GM12878 (cell line): ENCODE data around the gene NEK10. TPM values are rescaled to one million over a fixed set of nuclear protein-coding genes. Genes with fewer than 3 reads are reported as not detected.

Experiments used
- ATAC-seq: fragments of 200-7000 bp; cut with Tn5 transposase; 3 replicates; pipeline ENCODE4 v1.9.1; 2020; ENCODE audit warnings: mild to moderate bottlenecking, moderate library complexity
- BruUV-seq: library from RNA; stranded (reverse); fragments of 400-500 nt; replicated peaks from 2 replicates; lab custom pipeline; 2021; lab: Mats Ljungman, UMichigan
- CTCF ChIA-PET: fragments of 300-600 bp; sonication (Branson Sonifier 250); formaldehyde crosslinking; extraction: SDS; loops from one replicate; lab custom pipeline; 2021; ENCODE audit warnings: inconsistent platforms; lab: Yijun Ruan, JAX
- POLR2A ChIA-PET: fragments of 350-600 bp; formaldehyde crosslinking; extraction: SDS; loops from one replicate; lab custom pipeline; 2021; ENCODE audit warnings: inconsistent platforms; lab: Charles Lee
- RAD21 ChIA-PET: fragments of 300-600 bp; sonication (Branson Sonifier 250); formaldehyde crosslinking; loops from one replicate; lab custom pipeline; 2023; ENCODE audit warnings: antibody characterized with exemption; ENCODE audit not compliant: unreplicated experiment; lab: Charles Lee
- SMC1A ChIA-PET: fragments of 300-600 bp; sonication (Branson Sonifier 250); formaldehyde crosslinking; loops from one replicate; lab custom pipeline; 2023; ENCODE audit not compliant: unreplicated experiment, uncharacterized antibody; lab: Charles Lee
- DNase-seq: peaks from one replicate; pipeline ENCODE4 v3.0.0-alpha.2; 2011; ENCODE audit warnings: low read depth, low spot score
- FAIRE-seq: peaks from 3 replicates; lab custom pipeline; 2011; peaks lifted over from hg19 to GRCh38; lab: Jason Lieb, UNC
- H2AFZ ChIP-seq: 2 replicates; pipeline ENCODE4 v1.6.0; 2011; ENCODE audit warnings: low read depth, low read length, control low read depth; ENCODE audit not compliant: control insufficient read depth
- H3K27ac ChIP-seq: 2 replicates; pipeline ENCODE4 v1.5.1; 2011; ENCODE audit warnings: control low read depth; ENCODE audit not compliant: control insufficient read depth, insufficient read depth
- H3K27me3 ChIP-seq, 2 experiments: replicated peaks in 1 of 2; 2 replicates each; pipeline versions ENCODE4 v1.6.0 to v1.6.1; 2011; ENCODE audit warnings: low read length in 1 of 2; ENCODE audit not compliant: control insufficient read depth in 2 of 2, insufficient read depth in 2 of 2
- H3K36me3 ChIP-seq, 2 experiments: 2 replicates each; pipeline ENCODE4 v1.5.1; 2011; ENCODE audit warnings: low read length in 1 of 2; ENCODE audit not compliant: control insufficient read depth in 2 of 2, insufficient read depth in 2 of 2
- H3K4me1 ChIP-seq: 2 replicates; pipeline ENCODE4 v1.6.1; 2011; ENCODE audit warnings: mild to moderate bottlenecking, low read length, moderate library complexity, mixed read lengths; ENCODE audit not compliant: control insufficient read depth, insufficient read depth
- H3K4me2 ChIP-seq: 2 replicates; pipeline ENCODE4 v1.6.0; 2011; ENCODE audit warnings: control low read depth; ENCODE audit not compliant: control insufficient read depth, insufficient read depth
- H3K4me3 ChIP-seq: fragments of 200-600 bp; sonication (generic); 2 replicates; pipeline ENCODE4 v1.5.1; 2016
- H3K79me2 ChIP-seq: 2 replicates; pipeline ENCODE4 v1.6.0; 2011; ENCODE audit warnings: low read length; ENCODE audit not compliant: control insufficient read depth, insufficient read depth
- H3K9ac ChIP-seq: 2 replicates; pipeline ENCODE4 v1.8.0; 2011; ENCODE audit warnings: low read length, control low read depth, mixed read lengths; ENCODE audit not compliant: control insufficient read depth, insufficient read depth
- H3K9me3 ChIP-seq: replicated peaks from 3 replicates; pipeline ENCODE4 v1.5.1; 2011; ENCODE audit warnings: mild to moderate bottlenecking, low read length; ENCODE audit not compliant: control insufficient read depth, insufficient read depth
- H4K20me1 ChIP-seq: 2 replicates; pipeline ENCODE4 v1.6.0; 2011; ENCODE audit not compliant: control insufficient read depth, insufficient read depth
- BCL11A ChIP-seq: IDR thresholded peaks from 2 replicates; pipeline ENCODE4 v1.6.1; 2011; ENCODE audit warnings: low read depth, low read length
- BRCA1 ChIP-seq: IDR thresholded peaks from 2 replicates; pipeline ENCODE4 v1.6.1; 2011; ENCODE audit warnings: low read depth, low read length, improper control_type of control experiment
- CEBPB ChIP-seq, 2 experiments: fragments of 150-350 bp in 1 of 2; IDR thresholded peaks; 2 replicates each; pipeline ENCODE4 v1.6.1; 2012 to 2014; ENCODE audit warnings: low read depth in 2 of 2, low read length in 2 of 2, borderline replicate concordance in 1 of 2, inconsistent platforms in 1 of 2
- JUNB ChIP-seq: IDR thresholded peaks from 2 replicates; pipeline ENCODE4 v1.6.1; 2016; ENCODE audit warnings: antibody characterized with exemption, mild to moderate bottlenecking
- KDM1A ChIP-seq: fragments of 200-600 bp; sonication (generic); IDR thresholded peaks from 2 replicates; pipeline ENCODE4 v1.6.1; 2016; ENCODE audit warnings: borderline replicate concordance
- KLF5 ChIP-seq: fragments of 450-650 bp; IDR thresholded peaks from 2 replicates; pipeline ENCODE4 v1.6.1; 2014; ENCODE audit warnings: mild to moderate bottlenecking; ENCODE audit not compliant: partially characterized antibody
- MXI1 ChIP-seq: fragments of 150-350 bp; IDR thresholded peaks from 2 replicates; pipeline ENCODE4 v1.6.1; 2011; ENCODE audit warnings: low read depth, mild to moderate bottlenecking, inconsistent platforms, low read length, improper control_type of control experiment
- SIN3A ChIP-seq: IDR thresholded peaks from 2 replicates; pipeline ENCODE4 v1.6.1; 2012; ENCODE audit warnings: low read depth, low read length, improper control_type of control experiment
- SPI1 ChIP-seq: IDR thresholded peaks from 2 replicates; pipeline ENCODE4 v1.6.1; 2011; ENCODE audit warnings: low read depth, mild to moderate bottlenecking, low read length, moderate library complexity, borderline replicate concordance; ENCODE audit not compliant: insufficient read depth
- SUPT20H ChIP-seq: IDR thresholded peaks from 2 replicates; pipeline ENCODE4 v1.6.1; 2011; ENCODE audit warnings: low read depth, mild to moderate bottlenecking, low read length, moderate library complexity, borderline replicate concordance; ENCODE audit not compliant: control insufficient read depth
- WRNIP1 ChIP-seq: IDR thresholded peaks from 2 replicates; pipeline ENCODE4 v1.6.1; 2011; ENCODE audit warnings: low read depth, low read length, improper control_type of control experiment, borderline replicate concordance
- WGBS: methylation state at CpG from one replicate; pipeline ENCODE4 v1.1.6; 2016; ENCODE audit warnings: low lambda C conversion rate; ENCODE audit not compliant: insufficient replicate concordance, insufficient coverage; ENCODE audit errors: missing lambda C conversion rate; 5-methylcytosine and 5-hydroxymethylcytosine counted together
- in situ Hi-C: fragments of 300-500 bp; cut with MboI; formaldehyde crosslinking; loops from 9 replicates; pipeline ENCODE4 v1.14.3; 2018; ENCODE audit warnings: mixed read lengths
- intact Hi-C: fragments of 100-400 bp; cut with micrococcal nuclease; formaldehyde crosslinking; loops from one replicate; pipeline ENCODE4 v1.14.2; 2022; ENCODE audit not compliant: unreplicated experiment
- polyA plus RNA-seq, 11 experiments: library from polyadenylated mRNA; depleted of rRNA in 4 of 11; unstranded in 6 of 11; stranded (reverse) in 5 of 11; fragments of >200 nt; fragmentation: Nextera tagmentation in 4 of 11; fragmentation: Illumina TruSeq in 1 of 11; extraction: Ambion mirVana in 4 of 11; extraction: Trizol in 1 of 11; gene quantifications; 1 replicate in 1 of 11; 2 replicates in 10 of 11; pipeline versions ENCODE4 v1.2.1 to v1.2.3, GENCODE V29; 2011 to 2016; ENCODE audit warnings: inconsistent platforms in 2 of 11, missing spikeins in 2 of 11, low read depth in 1 of 11
- total RNA-seq, 4 experiments: library from RNA; depleted of rRNA in 3 of 4; stranded (reverse); fragments of >200 nt in 3 of 4; fragmentation: Illumina TruSeq in 1 of 4; extraction: Trizol in 1 of 4; gene quantifications; 2 replicates each; pipeline versions ENCODE4 v1.2.1 to v1.2.3, GENCODE V29; 2013 to 2021
- TF ChIP-seq, protein P1 (sequence below): fragments of 150-350 bp; IDR thresholded peaks from 2 replicates; pipeline ENCODE4 v1.6.1; 2016; ENCODE audit warnings: low read depth, low read length
- TF ChIP-seq, protein P2 (sequence below): IDR thresholded peaks from 2 replicates; pipeline ENCODE4 v1.6.1; 2012; ENCODE audit warnings: improper control_type of control experiment, low read depth, low read length; ENCODE audit not compliant: insufficient replicate concordance
- TF ChIP-seq, protein P3 (sequence below): IDR thresholded peaks from 2 replicates; pipeline ENCODE4 v1.6.1; 2012; ENCODE audit warnings: low read depth, low read length, improper control_type of control experiment

NEK10 gene
- total and polyA plus RNA-seq, 10 of the 15 experiments (the other 5 are each of a cell fraction or from before 2014, with no cell fraction given), result 0.06 to 0.40 (median 0.16) TPM; not detected in 2

GRCh38 chr3:27311400-27311799, 57.8 kb downstream of the NEK10 start:
- FAIRE-seq (no peak), ATAC-seq (no peak), DNase-seq (no peak)
- ChIA-PET POLR2A (interaction anchor here (0.6 kb wide), 2 partner anchors 207 to 535 kb away, joined by 6 to 7 read pairs; no protein-coding TSS in a partner anchor), CTCF (interaction anchor here (0.6 to 6.3 kb wide), 10 partner anchors 10 to 394 kb away, joined by 3 to 58 read pairs (median 3); no protein-coding TSS in a partner anchor), RAD21 (interaction anchor here (0.5 to 4.6 kb wide), 4 partner anchors 156 to 370 kb away, joined by 3 to 21 read pairs (median 5); no protein-coding TSS in a partner anchor), SMC1A (interaction anchor here (0.6 to 4.2 kb wide), 8 partner anchors 59 to 1024 kb away, joined by 3 to 15 read pairs (median 4); no protein-coding TSS in a partner anchor)
- in situ Hi-C loops (loop anchor here (5.0 to 10.0 kb wide), 2 partner anchors 371 to 1023 kb away; no protein-coding TSS in a partner anchor), intact Hi-C loops (no loop called here)
- no peaks in the 10 kb centered on the region for H3K36me3 ChIP-seq
- no peaks in the 10 kb centered on the region for H3K27me3 ChIP-seq
- no peak overlapping the region for H3K9ac ChIP-seq
- no peak overlapping the region for H3K4me2 ChIP-seq
- H3K27ac ChIP-seq, result no peak overlapping the region
- H3K79me2 ChIP-seq, result no peaks in the 10 kb centered on the region
- no peak overlapping the region for H3K4me3 ChIP-seq
- H2AFZ ChIP-seq, result no peak overlapping the region
- 20% methylated on average over 5 of the region's 5 CpGs for WGBS
- no TSS peak for BruUV-seq
- no peaks in the 10 kb centered on the region for H3K4me1 ChIP-seq
- no peaks in the 10 kb centered on the region for H4K20me1 ChIP-seq
- H3K9me3 ChIP-seq, result no peaks in the 10 kb centered on the region
- TF ChIP-seq BCL11A (no peak), CEBPB (IDR thresholded peaks at IDR 0.05; ENCODE audit: borderline replicate concordance in 1 of 2, low read depth in 2 of 2, low read length in 2 of 2) (no peak), SIN3A (no peak), SPI1 (no peak), KDM1A (no peak), MXI1 (no peak), BRCA1 (no peak), SUPT20H (no peak), KLF5 (no peak), WRNIP1 (no peak), JUNB (no peak)
- TF ChIP-seq, protein P1, sequence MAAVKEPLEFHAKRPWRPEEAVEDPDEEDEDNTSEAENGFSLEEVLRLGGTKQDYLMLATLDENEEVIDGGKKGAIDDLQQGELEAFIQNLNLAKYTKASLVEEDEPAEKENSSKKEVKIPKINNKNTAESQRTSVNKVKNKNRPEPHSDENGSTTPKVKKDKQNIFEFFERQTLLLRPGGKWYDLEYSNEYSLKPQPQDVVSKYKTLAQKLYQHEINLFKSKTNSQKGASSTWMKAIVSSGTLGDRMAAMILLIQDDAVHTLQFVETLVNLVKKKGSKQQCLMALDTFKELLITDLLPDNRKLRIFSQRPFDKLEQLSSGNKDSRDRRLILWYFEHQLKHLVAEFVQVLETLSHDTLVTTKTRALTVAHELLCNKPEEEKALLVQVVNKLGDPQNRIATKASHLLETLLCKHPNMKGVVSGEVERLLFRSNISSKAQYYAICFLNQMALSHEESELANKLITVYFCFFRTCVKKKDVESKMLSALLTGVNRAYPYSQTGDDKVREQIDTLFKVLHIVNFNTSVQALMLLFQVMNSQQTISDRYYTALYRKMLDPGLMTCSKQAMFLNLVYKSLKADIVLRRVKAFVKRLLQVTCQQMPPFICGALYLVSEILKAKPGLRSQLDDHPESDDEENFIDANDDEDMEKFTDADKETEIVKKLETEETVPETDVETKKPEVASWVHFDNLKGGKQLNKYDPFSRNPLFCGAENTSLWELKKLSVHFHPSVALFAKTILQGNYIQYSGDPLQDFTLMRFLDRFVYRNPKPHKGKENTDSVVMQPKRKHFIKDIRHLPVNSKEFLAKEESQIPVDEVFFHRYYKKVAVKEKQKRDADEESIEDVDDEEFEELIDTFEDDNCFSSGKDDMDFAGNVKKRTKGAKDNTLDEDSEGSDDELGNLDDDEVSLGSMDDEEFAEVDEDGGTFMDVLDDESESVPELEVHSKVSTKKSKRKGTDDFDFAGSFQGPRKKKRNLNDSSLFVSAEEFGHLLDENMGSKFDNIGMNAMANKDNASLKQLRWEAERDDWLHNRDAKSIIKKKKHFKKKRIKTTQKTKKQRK, result no peak
- TF ChIP-seq, protein P2, sequence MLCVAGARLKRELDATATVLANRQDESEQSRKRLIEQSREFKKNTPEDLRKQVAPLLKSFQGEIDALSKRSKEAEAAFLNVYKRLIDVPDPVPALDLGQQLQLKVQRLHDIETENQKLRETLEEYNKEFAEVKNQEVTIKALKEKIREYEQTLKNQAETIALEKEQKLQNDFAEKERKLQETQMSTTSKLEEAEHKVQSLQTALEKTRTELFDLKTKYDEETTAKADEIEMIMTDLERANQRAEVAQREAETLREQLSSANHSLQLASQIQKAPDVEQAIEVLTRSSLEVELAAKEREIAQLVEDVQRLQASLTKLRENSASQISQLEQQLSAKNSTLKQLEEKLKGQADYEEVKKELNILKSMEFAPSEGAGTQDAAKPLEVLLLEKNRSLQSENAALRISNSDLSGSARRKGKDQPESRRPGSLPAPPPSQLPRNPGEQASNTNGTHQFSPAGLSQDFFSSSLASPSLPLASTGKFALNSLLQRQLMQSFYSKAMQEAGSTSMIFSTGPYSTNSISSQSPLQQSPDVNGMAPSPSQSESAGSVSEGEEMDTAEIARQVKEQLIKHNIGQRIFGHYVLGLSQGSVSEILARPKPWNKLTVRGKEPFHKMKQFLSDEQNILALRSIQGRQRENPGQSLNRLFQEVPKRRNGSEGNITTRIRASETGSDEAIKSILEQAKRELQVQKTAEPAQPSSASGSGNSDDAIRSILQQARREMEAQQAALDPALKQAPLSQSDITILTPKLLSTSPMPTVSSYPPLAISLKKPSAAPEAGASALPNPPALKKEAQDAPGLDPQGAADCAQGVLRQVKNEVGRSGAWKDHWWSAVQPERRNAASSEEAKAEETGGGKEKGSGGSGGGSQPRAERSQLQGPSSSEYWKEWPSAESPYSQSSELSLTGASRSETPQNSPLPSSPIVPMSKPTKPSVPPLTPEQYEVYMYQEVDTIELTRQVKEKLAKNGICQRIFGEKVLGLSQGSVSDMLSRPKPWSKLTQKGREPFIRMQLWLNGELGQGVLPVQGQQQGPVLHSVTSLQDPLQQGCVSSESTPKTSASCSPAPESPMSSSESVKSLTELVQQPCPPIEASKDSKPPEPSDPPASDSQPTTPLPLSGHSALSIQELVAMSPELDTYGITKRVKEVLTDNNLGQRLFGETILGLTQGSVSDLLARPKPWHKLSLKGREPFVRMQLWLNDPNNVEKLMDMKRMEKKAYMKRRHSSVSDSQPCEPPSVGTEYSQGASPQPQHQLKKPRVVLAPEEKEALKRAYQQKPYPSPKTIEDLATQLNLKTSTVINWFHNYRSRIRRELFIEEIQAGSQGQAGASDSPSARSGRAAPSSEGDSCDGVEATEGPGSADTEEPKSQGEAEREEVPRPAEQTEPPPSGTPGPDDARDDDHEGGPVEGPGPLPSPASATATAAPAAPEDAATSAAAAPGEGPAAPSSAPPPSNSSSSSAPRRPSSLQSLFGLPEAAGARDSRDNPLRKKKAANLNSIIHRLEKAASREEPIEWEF, result no peak
- TF ChIP-seq, protein P3, sequence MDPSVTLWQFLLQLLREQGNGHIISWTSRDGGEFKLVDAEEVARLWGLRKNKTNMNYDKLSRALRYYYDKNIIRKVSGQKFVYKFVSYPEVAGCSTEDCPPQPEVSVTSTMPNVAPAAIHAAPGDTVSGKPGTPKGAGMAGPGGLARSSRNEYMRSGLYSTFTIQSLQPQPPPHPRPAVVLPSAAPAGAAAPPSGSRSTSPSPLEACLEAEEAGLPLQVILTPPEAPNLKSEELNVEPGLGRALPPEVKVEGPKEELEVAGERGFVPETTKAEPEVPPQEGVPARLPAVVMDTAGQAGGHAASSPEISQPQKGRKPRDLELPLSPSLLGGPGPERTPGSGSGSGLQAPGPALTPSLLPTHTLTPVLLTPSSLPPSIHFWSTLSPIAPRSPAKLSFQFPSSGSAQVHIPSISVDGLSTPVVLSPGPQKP, result no peak
